ENCODE data around the gene DNAJC17. TPM values are rescaled to one million over a fixed set of nuclear protein-coding genes. Genes with fewer than 3 reads are reported as not detected.

Gene DNAJC17
- total and polyA plus RNA-seq, 2 donors (not counting 1 experiment from before 2014, with no cell fraction given), result 30.5 to 46.1 TPM

GRCh38 chr15:40838756-40839155 lies 31.5 kb upstream of the DNAJC17 start:
- no peaks in the 10 kb centered on the region for H3K9me3 Mint-ChIP-seq (ENCODE audit: insufficient read depth)
- Histone ChIP-seq H3K4me3 (ENCODE audit: control extremely low read depth in 1 of 5, extremely low read depth in 1 of 5, insufficient read depth in 1 of 5, low read depth in 2 of 5, low read length in 4 of 5) (no peak overlapping the region), H3K36me3 (replicated peaks in 1 of 2; ENCODE audit: control extremely low read depth in 1 of 2, control insufficient read depth in 1 of 2, extremely low read depth in 1 of 2, insufficient read depth in 2 of 2, low read length in 1 of 2) (no peaks in the 10 kb centered on the region), H3K27ac (ENCODE audit: low read length in 2 of 2) (no peak overlapping the region), H3K9ac (ENCODE audit: low read length) (no peak overlapping the region), H3K4me1 (ENCODE audit: control insufficient read depth in 2 of 2, insufficient read depth in 2 of 2, low read length in 2 of 2) (peaks cover 5 to 6% of the 10 kb centered on the region in 2 donors), H3K9me3 (ENCODE audit: control extremely low read depth in 1 of 3, control insufficient read depth in 2 of 3, insufficient read depth in 1 of 3, low read length in 2 of 3) (no peaks in the 10 kb centered on the region), H3K27me3 (replicated peaks in 1 of 4; ENCODE audit: control extremely low read depth in 1 of 4, control insufficient read depth in 3 of 4, insufficient read depth in 4 of 4, low read length in 3 of 4) (no peaks in the 10 kb centered on the region), H2AFZ (ENCODE audit: insufficient read depth, low read depth, low read length, poor library complexity, severe bottlenecking) (no peak overlapping the region), H3K79me2 (ENCODE audit: control insufficient read depth, insufficient read depth, low read length) (no peaks in the 10 kb centered on the region), H3K4me2 (replicated peaks; ENCODE audit: low read depth, low read length, poor library complexity, severe bottlenecking) (no peak overlapping the region), H4K20me1 (ENCODE audit: control insufficient read depth, insufficient read depth, low read length, poor library complexity, severe bottlenecking) (no peaks in the 10 kb centered on the region)
- no peak overlapping the region for H3K4me3 Mint-ChIP-seq
- no peak overlapping the region for H3K27ac Mint-ChIP-seq
- WGBS (ENCODE audit: insufficient coverage), result 100% methylated on average over 3 of the region's 5 CpGs
- TF ChIP-seq EZH2 (IDR thresholded peaks at IDR 0.05; ENCODE audit: borderline replicate concordance, insufficient read depth, low read depth, low read length, poor library complexity, severe bottlenecking), result no peak
- no peak for TF ChIP-seq CTCF (IDR thresholded peaks at IDR 0.05)
- POLR2A ChIA-PET, result no interaction called here
- no peak for ATAC-seq (ENCODE audit: low read depth)
- no peaks in the 10 kb centered on the region for H3K27me3 Mint-ChIP-seq
- DNase-seq, result no peak
- CTCF ChIA-PET, result no interaction called here
- intact Hi-C loops (cut with micrococcal nuclease), result no loop called here
- H3K4me1 Mint-ChIP-seq, result peaks cover 4% of the 10 kb centered on the region

DNA sequence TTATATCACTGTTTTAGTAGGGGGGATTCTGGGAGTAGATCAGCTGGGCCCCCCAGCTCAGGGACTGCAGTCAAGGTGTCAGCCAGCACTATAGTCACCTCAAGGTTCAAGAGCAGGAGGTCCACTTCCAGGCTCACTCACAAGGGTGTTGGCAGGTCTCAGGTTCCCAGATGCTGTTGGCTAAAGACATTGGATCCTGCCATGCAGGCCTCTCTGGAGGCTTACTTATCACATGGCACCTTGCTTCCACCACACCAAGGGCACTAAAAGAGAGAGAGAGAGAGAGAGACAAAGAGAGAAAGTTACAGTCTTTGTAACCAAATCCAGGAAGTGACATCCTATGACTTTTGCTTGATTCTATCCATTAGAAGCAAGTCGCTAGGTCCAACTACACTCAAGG lies 28.7 kb upstream of the DNAJC17 start:
- no peak overlapping the region for H3K9ac ChIP-seq (ENCODE audit: low read length)
- no peak overlapping the region for H3K4me3 ChIP-seq (ENCODE audit: control extremely low read depth in 1 of 5, extremely low read depth in 1 of 5, insufficient read depth in 1 of 5, low read depth in 2 of 5, low read length in 4 of 5)
- H3K9me3 Mint-ChIP-seq (ENCODE audit: insufficient read depth), result no peaks in the 10 kb centered on the region
- H3K79me2 ChIP-seq (ENCODE audit: control insufficient read depth, insufficient read depth, low read length), result no peaks in the 10 kb centered on the region
- DNase-seq (no peak), ATAC-seq (ENCODE audit: low read depth) (no peak)
- WGBS (ENCODE audit: insufficient coverage), result no CpG with 5 or more reads among the region's 1 CpG
- no peak overlapping the region for H2AFZ ChIP-seq (ENCODE audit: insufficient read depth, low read depth, low read length, poor library complexity, severe bottlenecking)
- H3K27ac Mint-ChIP-seq, result no peak overlapping the region
- no peaks in the 10 kb centered on the region for H3K4me1 ChIP-seq (ENCODE audit: control insufficient read depth in 2 of 2, insufficient read depth in 2 of 2, low read length in 2 of 2)
- no peaks in the 10 kb centered on the region for H3K4me1 Mint-ChIP-seq
- peaks cover 0 to 3% (median 0%) of the 10 kb centered on the region in 3 donors for H3K9me3 ChIP-seq (ENCODE audit: control extremely low read depth in 1 of 3, control insufficient read depth in 2 of 3, insufficient read depth in 1 of 3, low read length in 2 of 3)
- H3K4me2 ChIP-seq (replicated peaks; ENCODE audit: low read depth, low read length, poor library complexity, severe bottlenecking), result no peak overlapping the region
- H3K4me3 Mint-ChIP-seq, result no peak overlapping the region
- intact Hi-C loops (cut with micrococcal nuclease), result no loop called here
- no peaks in the 10 kb centered on the region for H3K27me3 ChIP-seq (replicated peaks in 1 of 4; ENCODE audit: control extremely low read depth in 1 of 4, control insufficient read depth in 3 of 4, insufficient read depth in 4 of 4, low read length in 3 of 4)
- no peaks in the 10 kb centered on the region for H3K36me3 ChIP-seq (replicated peaks in 1 of 2; ENCODE audit: control extremely low read depth in 1 of 2, control insufficient read depth in 1 of 2, extremely low read depth in 1 of 2, insufficient read depth in 2 of 2, low read length in 1 of 2)
- POLR2A ChIA-PET, result no interaction called here
- H3K27me3 Mint-ChIP-seq, result no peaks in the 10 kb centered on the region
- CTCF ChIA-PET, result interaction anchor here (0.6 to 1.4 kb wide), 2 partner anchors 22 to 348 kb away, joined by 3 to 4 read pairs; no protein-coding TSS in a partner anchor
- no peaks in the 10 kb centered on the region for H4K20me1 ChIP-seq (ENCODE audit: control insufficient read depth, insufficient read depth, low read length, poor library complexity, severe bottlenecking)
- no peak for TF ChIP-seq EZH2 (IDR thresholded peaks at IDR 0.05; ENCODE audit: borderline replicate concordance, insufficient read depth, low read depth, low read length, poor library complexity, severe bottlenecking)
- no peak for TF ChIP-seq CTCF (IDR thresholded peaks at IDR 0.05)
- no peak overlapping the region for H3K27ac ChIP-seq (ENCODE audit: low read length in 2 of 2)
